SK-N-SH treated with all-trans-retinoic acid at 6 μM for 48 hours (cell line): ENCODE data around the gene EXOC4.

Experiments used
- ARNTL ChIP-seq: fragments of 450-650 bp; formaldehyde crosslinking; IDR thresholded peaks from 2 replicates; pipeline ENCODE4 v1.5.0; 2020; ENCODE audit warnings: low read depth, mild to moderate bottlenecking, moderate library complexity, borderline replicate concordance
- ESRRG ChIP-seq: fragments of 250-450 bp; sonication (Bioruptor Pico); IDR thresholded peaks from 2 replicates; pipeline ENCODE4 v1.6.1; 2021; ENCODE audit warnings: mild to moderate bottlenecking
- GLIS3 ChIP-seq: fragments of 250-450 bp; sonication (Bioruptor Pico); IDR thresholded peaks from 2 replicates; pipeline ENCODE4 v1.5.0; 2020; ENCODE audit warnings: mild to moderate bottlenecking, moderate library complexity
- OSR1 ChIP-seq: fragments of 250-450 bp; sonication (Bioruptor Pico); IDR thresholded peaks from 2 replicates; pipeline ENCODE4 v1.8.0; 2022; ENCODE audit warnings: moderate library complexity, mild to moderate bottlenecking, inconsistent platforms
- PPARA ChIP-seq: fragments of 250-450 bp; sonication (Bioruptor Pico); IDR thresholded peaks from 2 replicates; pipeline ENCODE4 v1.5.0; 2020; ENCODE audit warnings: mild to moderate bottlenecking, borderline replicate concordance
- RARB ChIP-seq: fragments of 250-450 bp; sonication (Bioruptor Pico); IDR thresholded peaks from 2 replicates; pipeline ENCODE4 v1.8.0; 2021; ENCODE audit warnings: mild to moderate bottlenecking, moderate library complexity
- TCF4 ChIP-seq: fragments of 250-450 bp; sonication (Bioruptor Pico); IDR thresholded peaks from 2 replicates; pipeline ENCODE4 v1.8.0; 2021; ENCODE audit warnings: mild to moderate bottlenecking, moderate library complexity, borderline replicate concordance
- ZFP3 ChIP-seq: fragments of 250-450 bp; sonication (Bioruptor Pico); IDR thresholded peaks from 2 replicates; pipeline ENCODE4 v1.5.0; 2020; ENCODE audit warnings: mild to moderate bottlenecking, moderate library complexity
- ZNF70 ChIP-seq: fragments of 450-650 bp; formaldehyde crosslinking; IDR thresholded peaks from 2 replicates; pipeline ENCODE4 v1.5.0; 2020; ENCODE audit warnings: mild to moderate bottlenecking, moderate library complexity
- ZNF8 ChIP-seq: fragments of 450-650 bp; formaldehyde crosslinking; IDR thresholded peaks from 2 replicates; pipeline ENCODE4 v1.5.0; 2020; ENCODE audit warnings: mild to moderate bottlenecking, moderate library complexity
- TF ChIP-seq, protein P1 (sequence below): fragments of 250-450 bp; sonication (Bioruptor Pico); IDR thresholded peaks from 2 replicates; pipeline ENCODE4 v1.5.1; 2020; ENCODE audit warnings: low read depth, mild to moderate bottlenecking, moderate library complexity
- TF ChIP-seq, protein P2 (sequence below): fragments of 250-450 bp; sonication (Bioruptor Pico); IDR thresholded peaks from 2 replicates; pipeline ENCODE4 v1.8.0; 2020; ENCODE audit warnings: mild to moderate bottlenecking, moderate library complexity, borderline replicate concordance

DNA sequence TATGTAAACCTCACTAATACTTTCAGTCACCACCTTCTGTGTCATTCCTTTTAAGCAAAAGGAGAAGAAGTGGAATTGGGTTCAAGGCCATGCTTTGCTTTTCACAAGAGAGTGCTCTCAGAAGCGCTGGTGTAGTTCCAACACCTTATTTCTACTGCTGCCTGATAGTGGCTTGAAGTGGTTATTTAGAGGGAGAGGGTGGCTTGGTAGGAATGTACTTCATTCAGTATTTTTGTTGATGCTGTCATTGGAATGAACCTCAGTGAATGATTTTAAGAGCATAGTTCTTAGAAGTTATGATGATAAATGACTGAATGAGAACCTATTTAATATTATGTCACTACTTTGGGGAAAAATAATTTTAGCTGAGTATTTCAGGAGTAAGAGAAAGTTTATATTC, 396.7 kb downstream of the EXOC4 start:
- TF ChIP-seq, protein P1, sequence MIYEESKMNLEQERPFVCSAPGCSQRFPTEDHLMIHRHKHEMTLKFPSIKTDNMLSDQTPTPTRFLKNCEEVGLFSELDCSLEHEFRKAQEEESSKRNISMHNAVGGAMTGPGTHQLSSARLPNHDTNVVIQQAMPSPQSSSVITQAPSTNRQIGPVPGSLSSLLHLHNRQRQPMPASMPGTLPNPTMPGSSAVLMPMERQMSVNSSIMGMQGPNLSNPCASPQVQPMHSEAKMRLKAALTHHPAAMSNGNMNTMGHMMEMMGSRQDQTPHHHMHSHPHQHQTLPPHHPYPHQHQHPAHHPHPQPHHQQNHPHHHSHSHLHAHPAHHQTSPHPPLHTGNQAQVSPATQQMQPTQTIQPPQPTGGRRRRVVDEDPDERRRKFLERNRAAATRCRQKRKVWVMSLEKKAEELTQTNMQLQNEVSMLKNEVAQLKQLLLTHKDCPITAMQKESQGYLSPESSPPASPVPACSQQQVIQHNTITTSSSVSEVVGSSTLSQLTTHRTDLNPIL (CRISPR knock-in tag), result no peak
- TF ChIP-seq ESRRG (CRISPR knock-in tag) (no peak), ZFP3 (CRISPR knock-in tag) (no peak), TCF4 (no peak), ZNF8 (no peak), ZNF70 (no peak), OSR1 (CRISPR knock-in tag) (no peak), RARB (CRISPR knock-in tag) (no peak), GLIS3 (no peak), ARNTL (no peak), PPARA (CRISPR knock-in tag) (no peak)
- TF ChIP-seq, protein P2, sequence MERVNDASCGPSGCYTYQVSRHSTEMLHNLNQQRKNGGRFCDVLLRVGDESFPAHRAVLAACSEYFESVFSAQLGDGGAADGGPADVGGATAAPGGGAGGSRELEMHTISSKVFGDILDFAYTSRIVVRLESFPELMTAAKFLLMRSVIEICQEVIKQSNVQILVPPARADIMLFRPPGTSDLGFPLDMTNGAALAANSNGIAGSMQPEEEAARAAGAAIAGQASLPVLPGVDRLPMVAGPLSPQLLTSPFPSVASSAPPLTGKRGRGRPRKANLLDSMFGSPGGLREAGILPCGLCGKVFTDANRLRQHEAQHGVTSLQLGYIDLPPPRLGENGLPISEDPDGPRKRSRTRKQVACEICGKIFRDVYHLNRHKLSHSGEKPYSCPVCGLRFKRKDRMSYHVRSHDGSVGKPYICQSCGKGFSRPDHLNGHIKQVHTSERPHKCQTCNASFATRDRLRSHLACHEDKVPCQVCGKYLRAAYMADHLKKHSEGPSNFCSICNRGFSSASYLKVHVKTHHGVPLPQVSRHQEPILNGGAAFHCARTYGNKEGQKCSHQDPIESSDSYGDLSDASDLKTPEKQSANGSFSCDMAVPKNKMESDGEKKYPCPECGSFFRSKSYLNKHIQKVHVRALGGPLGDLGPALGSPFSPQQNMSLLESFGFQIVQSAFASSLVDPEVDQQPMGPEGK (CRISPR knock-in tag), result no peak
